Tibial artery (tissue), 4 donors: ENCODE measurements around the gene PLEKHO2.

ENCODE experiments used
- DNase-seq, 2 donors: peaks; one replicate each; pipeline ENCODE4 v3.0.0-alpha.2; 2019
- H3K27ac ChIP-seq, 2 donors: fragments of 200-600 bp; sonication (generic) in 1 of 2; 1 replicate in 1 of 2; 2 replicates in 1 of 2; pipeline ENCODE4 v1.5.1; 2018 to 2019; ENCODE audit warnings: mild to moderate bottlenecking in 1 of 2
- H3K27me3 ChIP-seq, 2 donors: fragments of 200-600 bp; sonication (generic) in 1 of 2; one replicate each; pipeline versions ENCODE4 v1.5.1 to v1.6.0; 2016 to 2019
- H3K36me3 ChIP-seq, 3 donors: fragments of 200-600 bp; sonication (generic) in 2 of 3; one replicate each; pipeline ENCODE4 v1.5.1; 2016 to 2019; ENCODE audit warnings: mild to moderate bottlenecking in 2 of 3
- H3K4me1 ChIP-seq, 4 donors: fragments of 200-600 bp; sonication (generic) in 2 of 4; 1 replicate in 3 of 4; 2 replicates in 1 of 4; pipeline ENCODE4 v1.5.1; 2016 to 2019
- H3K4me3 ChIP-seq, 2 donors: fragments of 200-600 bp; sonication (generic) in 1 of 2; 1 replicate in 1 of 2; 2 replicates in 1 of 2; pipeline ENCODE4 v1.5.1; 2018 to 2019; ENCODE audit warnings: mild to moderate bottlenecking in 2 of 2
- H3K9me3 ChIP-seq, 3 donors: fragments of 200-600 bp; sonication (generic) in 1 of 3; one replicate each; pipeline ENCODE4 v1.5.1; 2016 to 2019
- intact Hi-C: fragments of 100-400 bp; cut with DNase I; formaldehyde crosslinking; loops from one replicate; pipeline ENCODE4 v1.15.0; 2023; ENCODE audit warnings: low total_unique reads
- TF ChIP-seq, protein P1 (sequence below), 2 experiments: fragments of 200-600 bp in 1 of 2; fragments of 450-650 bp in 1 of 2; IDR thresholded peaks; one replicate each; pipeline ENCODE4 v1.5.1; 2017 to 2019; ENCODE audit warnings: antibody characterized with exemption in 2 of 2, mild to moderate bottlenecking in 1 of 2, moderate library complexity in 1 of 2

PLEKHO2 gene

GRCh38 chr15:64905941-64906340 lies 64.2 kb downstream of the PLEKHO2 start:
- intact Hi-C loops, result loop anchor here (10.0 kb wide), 1 partner anchor 211 kb away; no protein-coding TSS in a partner anchor
- no peak for DNase-seq

DNA sequence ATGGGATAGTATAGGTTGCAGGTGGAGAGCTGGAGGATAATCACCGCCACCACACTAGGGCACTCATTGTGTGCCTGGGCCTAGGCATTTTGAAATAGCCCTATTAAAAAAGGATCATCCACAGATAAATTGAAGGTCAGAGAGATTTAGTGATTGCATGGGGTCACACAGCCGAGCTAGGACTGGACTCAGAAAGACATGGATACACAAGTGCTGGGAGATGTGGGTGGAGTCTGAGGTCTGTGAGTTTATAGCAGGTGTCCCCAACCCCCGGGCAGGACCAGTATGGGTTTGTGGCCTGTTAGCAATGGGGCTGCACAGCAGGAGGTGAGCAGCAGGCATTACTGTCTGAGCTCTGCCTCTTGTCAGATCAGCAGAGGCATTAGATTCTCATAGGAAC lies 64.7 kb downstream of the PLEKHO2 start:
- Histone ChIP-seq H3K9me3 (peaks cover 0 to under 1% (median 0%) of the 10 kb centered on the region in 3 donors), H3K27me3 (no peaks in the 10 kb centered on the region), H3K4me1 (peaks cover 0 to 13% (median 3%) of the 10 kb centered on the region in 4 donors), H3K36me3 (no peaks in the 10 kb centered on the region), H3K4me3 (no peak overlapping the region), H3K27ac (no peak overlapping the region)
- intact Hi-C loops, result loop anchor here (10.0 kb wide), 1 partner anchor 212 kb away; no protein-coding TSS in a partner anchor
- DNase-seq, result no peak
- TF ChIP-seq, protein P1, sequence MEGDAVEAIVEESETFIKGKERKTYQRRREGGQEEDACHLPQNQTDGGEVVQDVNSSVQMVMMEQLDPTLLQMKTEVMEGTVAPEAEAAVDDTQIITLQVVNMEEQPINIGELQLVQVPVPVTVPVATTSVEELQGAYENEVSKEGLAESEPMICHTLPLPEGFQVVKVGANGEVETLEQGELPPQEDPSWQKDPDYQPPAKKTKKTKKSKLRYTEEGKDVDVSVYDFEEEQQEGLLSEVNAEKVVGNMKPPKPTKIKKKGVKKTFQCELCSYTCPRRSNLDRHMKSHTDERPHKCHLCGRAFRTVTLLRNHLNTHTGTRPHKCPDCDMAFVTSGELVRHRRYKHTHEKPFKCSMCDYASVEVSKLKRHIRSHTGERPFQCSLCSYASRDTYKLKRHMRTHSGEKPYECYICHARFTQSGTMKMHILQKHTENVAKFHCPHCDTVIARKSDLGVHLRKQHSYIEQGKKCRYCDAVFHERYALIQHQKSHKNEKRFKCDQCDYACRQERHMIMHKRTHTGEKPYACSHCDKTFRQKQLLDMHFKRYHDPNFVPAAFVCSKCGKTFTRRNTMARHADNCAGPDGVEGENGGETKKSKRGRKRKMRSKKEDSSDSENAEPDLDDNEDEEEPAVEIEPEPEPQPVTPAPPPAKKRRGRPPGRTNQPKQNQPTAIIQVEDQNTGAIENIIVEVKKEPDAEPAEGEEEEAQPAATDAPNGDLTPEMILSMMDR (IDR thresholded peaks at IDR 0.05), result no peak

More at GRCh38 chr15:64905941-64906340, 64.2 kb downstream of the PLEKHO2 start:
- peaks cover 0 to 5% (median 4%) of the 10 kb centered on the region in 3 donors for H3K9me3 ChIP-seq
- TF ChIP-seq, protein P1 (IDR thresholded peaks at IDR 0.05), result no peak
- H3K4me1 ChIP-seq, result peaks cover 0 to 9% (median 3%) of the 10 kb centered on the region in 4 donors
- H3K4me3 ChIP-seq, result no peak overlapping the region
- H3K27me3 ChIP-seq, result no peaks in the 10 kb centered on the region
- H3K36me3 ChIP-seq, result no peaks in the 10 kb centered on the region
- H3K27ac ChIP-seq, result no peak overlapping the region

DNA sequence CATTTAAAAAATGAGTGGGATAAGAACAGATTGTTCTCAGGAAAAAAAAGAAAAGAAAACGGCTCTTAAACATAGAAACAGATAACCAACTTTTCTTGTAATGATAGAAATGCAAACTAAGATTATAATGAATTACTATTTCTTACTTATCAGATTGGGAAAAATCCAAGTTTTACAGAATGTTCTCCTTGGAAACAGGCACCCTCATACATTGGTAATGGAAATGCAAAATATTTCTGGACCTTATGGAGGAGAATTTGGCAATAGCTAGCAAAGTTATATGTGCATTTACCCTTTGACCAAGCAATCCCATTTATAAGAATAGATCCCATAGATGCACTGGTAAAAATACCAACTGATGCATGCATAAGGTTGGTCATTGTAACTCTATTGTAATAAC lies 66.3 kb downstream of the PLEKHO2 start:
- peaks cover 0 to 23% (median 7%) of the 10 kb centered on the region in 4 donors for H3K4me1 ChIP-seq
- no peak for DNase-seq
- intact Hi-C loops, result loop anchor here (10.0 kb wide), 1 partner anchor 213 kb away; no protein-coding TSS in a partner anchor
- no peaks in the 10 kb centered on the region for H3K36me3 ChIP-seq
- H3K4me3 ChIP-seq, result no peak overlapping the region
- no peaks in the 10 kb centered on the region for H3K9me3 ChIP-seq
- H3K27ac ChIP-seq, result no peak overlapping the region
- TF ChIP-seq, protein P1 (IDR thresholded peaks at IDR 0.05), result no peak
- no peaks in the 10 kb centered on the region for H3K27me3 ChIP-seq

DNA sequence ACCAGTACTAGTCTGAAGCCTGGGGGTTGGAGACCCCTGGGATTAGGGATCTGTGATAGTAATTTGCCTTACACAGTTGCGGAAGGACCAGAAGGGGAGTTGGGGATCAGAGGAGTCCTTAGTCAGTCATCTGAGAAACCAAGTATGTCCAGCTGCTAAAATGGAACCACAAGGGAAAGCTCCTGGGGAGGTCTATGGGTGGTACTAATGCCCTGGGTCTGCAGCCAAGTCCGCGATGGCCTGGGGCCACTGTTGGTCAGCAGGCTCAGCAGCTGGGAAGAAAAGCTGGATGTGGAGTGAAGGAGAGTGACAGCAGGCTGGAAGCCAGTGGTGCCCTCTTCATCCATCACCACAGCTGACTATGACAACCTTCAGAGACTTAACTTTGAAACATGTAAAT lies 67.8 kb downstream of the PLEKHO2 start:
- peaks cover 0 to 29% (median 7%) of the 10 kb centered on the region in 4 donors for H3K4me1 ChIP-seq
- no peaks in the 10 kb centered on the region for H3K27me3 ChIP-seq
- no peak overlapping the region for H3K27ac ChIP-seq
- H3K36me3 ChIP-seq, result no peaks in the 10 kb centered on the region
- no peaks in the 10 kb centered on the region for H3K9me3 ChIP-seq
- no peak for DNase-seq
- TF ChIP-seq, protein P1 (IDR thresholded peaks at IDR 0.05), result no peak
- intact Hi-C loops, result loop anchor here (10.0 kb wide), 1 partner anchor 215 kb away; no protein-coding TSS in a partner anchor
- no peak overlapping the region for H3K4me3 ChIP-seq

DNA sequence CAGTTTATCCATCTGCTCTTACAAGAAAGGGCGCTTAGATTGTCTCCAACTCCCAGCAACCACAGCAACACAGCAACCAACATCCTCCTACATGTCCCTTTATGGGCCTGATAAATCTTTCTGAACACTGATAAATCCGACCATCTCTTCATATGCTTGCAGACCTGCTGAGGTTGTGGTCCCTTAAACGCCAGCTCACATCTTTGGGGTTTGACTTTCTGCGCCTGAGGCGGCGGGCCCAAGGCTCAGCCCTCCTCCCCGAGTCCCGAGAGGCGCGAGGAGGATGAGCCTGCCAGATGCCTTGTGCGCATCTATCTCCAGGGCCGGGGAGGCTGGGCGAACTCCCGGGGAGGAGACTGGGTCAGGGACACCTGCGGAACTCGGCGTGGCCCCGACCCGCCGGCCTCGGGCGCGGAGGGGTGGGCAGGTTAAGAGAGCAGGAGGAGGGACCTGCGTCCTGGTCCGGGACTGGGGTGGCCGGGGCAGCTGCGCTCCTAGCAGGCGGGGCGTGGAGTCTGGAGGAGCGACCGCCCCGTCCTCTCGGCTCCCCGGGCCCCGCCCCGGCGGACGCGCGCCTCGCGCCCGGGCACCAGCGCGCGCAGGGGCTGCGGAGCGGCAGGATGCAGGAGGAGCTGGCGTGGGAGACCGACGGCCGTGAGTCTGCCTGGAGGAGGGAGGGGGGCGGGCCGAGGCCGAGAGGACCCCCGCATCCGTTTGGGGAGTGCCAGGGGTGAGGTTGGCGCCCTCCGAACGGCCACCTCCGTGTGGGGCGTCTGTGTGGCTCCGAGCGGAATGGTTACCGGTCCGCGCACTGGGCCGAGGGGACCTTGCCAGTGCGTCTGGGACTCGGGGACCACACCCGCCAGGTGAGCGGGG lies 69.8 kb downstream of the PLEKHO2 start, which contains the start of gene ANKDD1A:
ANKDD1A (plus strand) TSS at position 592 of the 876 bp plus-strand sequence; CDS start at position 621, 29 bp downstream.
- peak within 1 kb of the TSS; percentile 74 to 76 for H3K27ac ChIP-seq
- intact Hi-C loops, result no loop called here
- no peaks in the 10 kb centered on the region for H3K36me3 ChIP-seq
- H3K4me3 ChIP-seq, result peak within 1 kb of the TSS; percentile 61 to 73
- H3K27me3 ChIP-seq, result no peaks in the 10 kb centered on the region
- TF ChIP-seq, protein P1 (IDR thresholded peaks at IDR 0.05), result no peak
- peaks cover 0 to 20% (median 4%) of the 10 kb centered on the region in 4 donors for H3K4me1 ChIP-seq
- H3K9me3 ChIP-seq, result no peaks in the 10 kb centered on the region
- peak; percentile 72 to 88 for DNase-seq
